GM08714 (cell line): Measurements from ENCODE around the gene USP32.
"Not testable (repeated sequence)": the region's sequence is repeated elsewhere in the genome, so short reads cannot be mapped to it uniquely, and the experiment has no call there.

Experiments
- H3K4me3 ChIP-seq: fragments of 200-500 bp; sonication (Bioruptor generic); 2 replicates; pipeline ENCODE4 v1.5.1; 2014; ENCODE audit warnings: mild to moderate bottlenecking, low read length, inconsistent platforms
- ZNF274 ChIP-seq: IDR thresholded peaks from 2 replicates; pipeline ENCODE4 v1.6.1; 2012; ENCODE audit warnings: mild to moderate bottlenecking, low read depth, low read length

USP32 gene, protein sequence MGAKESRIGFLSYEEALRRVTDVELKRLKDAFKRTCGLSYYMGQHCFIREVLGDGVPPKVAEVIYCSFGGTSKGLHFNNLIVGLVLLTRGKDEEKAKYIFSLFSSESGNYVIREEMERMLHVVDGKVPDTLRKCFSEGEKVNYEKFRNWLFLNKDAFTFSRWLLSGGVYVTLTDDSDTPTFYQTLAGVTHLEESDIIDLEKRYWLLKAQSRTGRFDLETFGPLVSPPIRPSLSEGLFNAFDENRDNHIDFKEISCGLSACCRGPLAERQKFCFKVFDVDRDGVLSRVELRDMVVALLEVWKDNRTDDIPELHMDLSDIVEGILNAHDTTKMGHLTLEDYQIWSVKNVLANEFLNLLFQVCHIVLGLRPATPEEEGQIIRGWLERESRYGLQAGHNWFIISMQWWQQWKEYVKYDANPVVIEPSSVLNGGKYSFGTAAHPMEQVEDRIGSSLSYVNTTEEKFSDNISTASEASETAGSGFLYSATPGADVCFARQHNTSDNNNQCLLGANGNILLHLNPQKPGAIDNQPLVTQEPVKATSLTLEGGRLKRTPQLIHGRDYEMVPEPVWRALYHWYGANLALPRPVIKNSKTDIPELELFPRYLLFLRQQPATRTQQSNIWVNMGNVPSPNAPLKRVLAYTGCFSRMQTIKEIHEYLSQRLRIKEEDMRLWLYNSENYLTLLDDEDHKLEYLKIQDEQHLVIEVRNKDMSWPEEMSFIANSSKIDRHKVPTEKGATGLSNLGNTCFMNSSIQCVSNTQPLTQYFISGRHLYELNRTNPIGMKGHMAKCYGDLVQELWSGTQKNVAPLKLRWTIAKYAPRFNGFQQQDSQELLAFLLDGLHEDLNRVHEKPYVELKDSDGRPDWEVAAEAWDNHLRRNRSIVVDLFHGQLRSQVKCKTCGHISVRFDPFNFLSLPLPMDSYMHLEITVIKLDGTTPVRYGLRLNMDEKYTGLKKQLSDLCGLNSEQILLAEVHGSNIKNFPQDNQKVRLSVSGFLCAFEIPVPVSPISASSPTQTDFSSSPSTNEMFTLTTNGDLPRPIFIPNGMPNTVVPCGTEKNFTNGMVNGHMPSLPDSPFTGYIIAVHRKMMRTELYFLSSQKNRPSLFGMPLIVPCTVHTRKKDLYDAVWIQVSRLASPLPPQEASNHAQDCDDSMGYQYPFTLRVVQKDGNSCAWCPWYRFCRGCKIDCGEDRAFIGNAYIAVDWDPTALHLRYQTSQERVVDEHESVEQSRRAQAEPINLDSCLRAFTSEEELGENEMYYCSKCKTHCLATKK (N-terminal part only)

GRCh38 chr17:60392042-60392844 is at the start of gene USP32:
TSS of gene USP32 (minus strand) at chr17:60392133. CDS start at chr17:60391939, 194 bp downstream.
- H3K4me3 ChIP-seq, result peak within 1 kb of the TSS; percentile 80
- no peak for TF ChIP-seq ZNF274

DNA sequence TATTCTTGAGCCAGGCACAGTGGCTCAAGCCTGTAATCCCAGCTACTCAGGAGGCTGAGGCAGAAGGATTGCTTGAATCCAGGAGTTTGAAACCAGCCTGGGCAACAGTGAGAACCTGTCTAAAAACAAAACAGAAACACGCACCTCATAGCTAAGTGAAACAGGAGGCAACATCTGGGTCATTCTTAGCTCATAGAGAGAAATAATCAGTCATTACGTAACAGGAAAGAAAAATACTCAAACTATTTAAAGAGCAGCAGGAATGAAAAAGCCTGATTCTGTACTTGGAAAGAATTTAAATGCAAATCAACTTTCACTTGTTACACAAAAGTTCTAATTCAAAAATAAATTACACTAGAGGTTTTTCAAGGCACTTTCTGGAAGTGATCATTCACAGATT is 47.6 kb upstream of the USP32 start:
- no peak for TF ChIP-seq ZNF274
- H3K4me3 ChIP-seq, result no peak overlapping the region

- TF ChIP-seq ZNF274, result no peak
- no peak overlapping the region for H3K4me3 ChIP-seq
Observed at GRCh38 chr17:60436676-60437075, 44.7 kb upstream of the USP32 start.

DNA sequence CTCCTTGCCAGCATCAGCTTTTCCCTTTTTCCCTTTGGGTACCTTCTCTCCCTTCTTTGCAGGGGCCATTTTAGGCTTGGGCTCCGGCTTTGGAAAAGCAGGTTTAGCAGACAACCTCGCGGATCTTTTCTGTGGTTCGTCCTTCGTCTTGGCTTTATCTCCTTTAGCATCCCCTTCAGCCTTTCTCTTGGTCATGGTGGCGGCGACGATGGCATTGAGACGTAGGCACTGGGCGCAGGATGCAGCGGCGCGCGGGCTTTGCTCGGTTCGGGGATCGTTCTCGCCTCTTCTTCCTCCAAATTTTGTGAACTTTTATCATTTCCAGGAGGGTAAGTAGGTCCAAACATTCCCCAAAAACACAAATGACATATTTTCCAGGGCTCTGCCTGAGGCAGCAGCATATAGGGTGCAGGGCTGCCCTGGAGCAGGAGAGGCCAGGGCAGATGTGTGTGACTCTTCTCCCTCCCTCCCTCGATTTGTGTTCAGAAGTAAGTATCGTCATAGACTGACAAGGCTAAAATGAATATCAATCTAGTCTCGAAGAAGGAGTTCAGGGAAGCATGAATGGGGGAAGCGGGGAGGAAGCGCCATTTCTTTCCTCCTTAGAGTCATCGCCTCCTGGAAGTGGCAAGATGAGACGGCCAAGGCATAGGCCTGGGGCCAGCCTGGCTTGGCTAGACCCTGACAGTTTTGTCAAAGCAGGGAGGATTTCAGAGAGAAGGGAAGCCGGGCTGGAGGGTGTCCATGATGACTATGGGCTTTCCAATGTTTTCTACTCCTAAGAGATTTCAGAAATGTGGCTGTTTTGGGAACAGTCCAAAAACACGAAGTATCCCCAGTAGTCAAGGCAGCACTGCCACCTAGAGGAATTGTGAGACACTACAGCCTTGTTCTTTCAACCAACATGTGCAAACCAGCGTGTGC is 43.6 kb upstream of the USP32 start:
- no peak for TF ChIP-seq ZNF274
- no peak overlapping the region for H3K4me3 ChIP-seq

GRCh38 chr17:60433021-60433997 is 41.4 kb upstream of the USP32 start:
- H3K4me3 ChIP-seq, result not testable (repeated sequence)

DNA sequence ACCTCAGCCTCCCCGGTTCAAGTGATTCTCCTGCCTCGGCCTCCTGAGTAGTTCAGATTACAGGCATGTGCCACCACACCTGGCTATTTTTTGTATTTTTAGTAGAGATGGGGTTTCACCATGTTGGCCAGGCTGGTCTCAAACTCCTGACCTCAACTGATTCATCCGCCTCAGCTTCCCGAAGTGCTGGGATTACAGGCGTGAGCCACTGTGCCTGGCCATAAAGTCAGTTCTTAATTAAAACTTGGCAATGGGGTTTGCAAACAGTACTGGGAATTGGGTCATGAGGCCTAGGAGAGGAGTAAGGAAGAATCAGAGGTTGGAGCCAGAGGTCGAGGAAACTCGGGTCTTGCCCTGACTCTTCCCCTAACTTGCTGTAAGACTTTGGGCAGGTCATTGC is 38.6 kb upstream of the USP32 start:
- not testable (repeated sequence) for H3K4me3 ChIP-seq

DNA sequence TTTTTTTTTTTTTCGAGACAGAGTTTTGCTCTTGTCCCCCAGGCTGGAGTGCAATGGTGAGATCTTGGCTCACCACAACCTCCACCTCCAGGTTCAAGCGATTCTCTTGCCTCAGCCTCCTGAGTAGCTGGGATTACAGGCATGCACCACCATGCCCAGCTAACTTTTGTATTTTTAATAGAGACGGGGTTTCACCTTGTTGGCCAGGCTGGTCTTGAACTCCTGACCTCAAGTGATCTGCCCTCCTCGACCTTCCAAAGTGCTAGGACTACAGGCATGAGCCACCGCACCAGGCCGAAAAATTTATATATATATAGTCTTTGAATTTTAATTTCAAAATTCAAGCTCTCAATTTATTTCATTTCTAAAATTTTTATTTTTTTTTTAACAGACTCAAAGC is 36.6 kb upstream of the USP32 start:
- H3K4me3 ChIP-seq, result not testable (repeated sequence)

- no peak for TF ChIP-seq ZNF274
Observed at GRCh38 chr17:60426596-60426995, 34.7 kb upstream of the USP32 start.

DNA sequence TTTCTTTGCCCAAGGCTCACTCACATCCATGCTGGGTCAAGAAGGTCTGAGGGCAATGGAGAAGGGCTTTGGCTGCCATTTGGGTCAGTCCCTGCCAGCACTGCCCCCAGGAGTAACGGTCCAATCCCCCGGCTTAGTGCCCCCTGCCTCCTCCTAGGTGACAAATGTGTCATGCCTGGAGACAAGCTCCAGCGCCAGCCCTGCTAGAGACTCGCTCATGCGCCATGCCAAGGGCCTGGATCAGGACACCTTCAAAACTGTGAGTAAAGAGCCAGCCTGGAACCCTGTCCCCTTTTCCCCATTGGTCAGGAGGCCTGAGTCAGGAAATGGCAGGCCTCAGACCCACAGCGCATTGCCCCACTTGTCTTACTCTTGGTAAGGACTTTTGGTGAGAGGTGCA is 33.7 kb upstream of the USP32 start:
- H3K4me3 ChIP-seq, result no peak overlapping the region
- no peak for TF ChIP-seq ZNF274

More at GRCh38 chr17:60426596-60426995, 34.7 kb upstream of the USP32 start:
- H3K4me3 ChIP-seq, result no peak overlapping the region

DNA sequence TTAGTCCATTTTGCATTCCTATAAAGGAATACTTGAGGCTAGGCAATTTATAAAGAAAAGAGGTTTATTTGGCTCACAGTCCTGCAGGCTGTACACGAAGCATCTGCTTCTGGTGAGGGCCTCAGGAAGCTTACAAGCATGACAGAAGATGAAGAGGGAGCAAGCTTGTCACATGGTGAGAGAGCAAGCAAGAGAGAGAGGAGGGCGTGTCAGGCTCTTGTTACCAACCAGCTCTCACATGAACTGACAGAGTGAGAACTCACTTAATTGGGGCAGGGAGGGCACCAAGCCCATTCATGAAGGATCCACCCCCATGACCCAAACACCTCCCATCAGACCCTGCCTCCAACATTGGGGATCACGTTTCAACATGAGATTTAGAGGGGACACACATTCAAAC is 31.9 kb upstream of the USP32 start:
- no peak overlapping the region for H3K4me3 ChIP-seq
- no peak for TF ChIP-seq ZNF274

DNA sequence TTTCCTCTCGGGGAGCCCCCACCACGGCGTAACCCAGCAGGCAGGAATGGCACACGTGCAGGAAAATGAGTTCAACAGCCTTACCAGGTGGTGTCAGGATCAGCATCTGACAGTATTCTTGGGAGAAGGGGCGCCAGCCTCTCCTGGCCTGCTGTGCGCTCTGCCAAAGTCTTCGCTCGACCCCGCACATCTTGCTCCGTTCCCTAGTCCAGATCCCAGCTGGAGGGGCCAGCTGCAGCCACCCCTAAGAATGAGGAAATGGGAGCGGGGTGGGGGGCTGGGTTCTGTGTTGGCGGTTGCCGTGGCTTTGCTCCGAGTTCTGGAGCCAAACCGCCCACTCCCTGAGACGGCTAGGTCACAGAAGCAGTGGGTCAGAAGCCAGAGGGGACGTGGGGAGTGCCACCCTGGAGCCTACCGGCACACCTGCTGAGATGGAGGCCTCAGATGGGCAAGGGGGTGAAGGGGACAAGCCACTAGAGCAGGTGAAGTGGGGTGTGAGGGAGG is 30.3 kb upstream of the USP32 start, which contains the start of gene CHCT1:
TSS of gene CHCT1 (plus strand) at position 328 of the 504 bp plus-strand sequence. CDS start at position 432, 104 bp downstream.
- no peak for TF ChIP-seq ZNF274
- peak within 1 kb of the TSS; percentile 39; the same call in 1 of the 2 replicates for H3K4me3 ChIP-seq
